ENCODE measurements around the gene TNS1. TPM values are rescaled to one million over a fixed set of nuclear protein-coding genes. Genes with fewer than 3 reads are reported as not detected.

The TNS1 gene
- total RNA-seq, 2 donors from 2014 or later, result 0.29 to 2.1 TPM

DNA sequence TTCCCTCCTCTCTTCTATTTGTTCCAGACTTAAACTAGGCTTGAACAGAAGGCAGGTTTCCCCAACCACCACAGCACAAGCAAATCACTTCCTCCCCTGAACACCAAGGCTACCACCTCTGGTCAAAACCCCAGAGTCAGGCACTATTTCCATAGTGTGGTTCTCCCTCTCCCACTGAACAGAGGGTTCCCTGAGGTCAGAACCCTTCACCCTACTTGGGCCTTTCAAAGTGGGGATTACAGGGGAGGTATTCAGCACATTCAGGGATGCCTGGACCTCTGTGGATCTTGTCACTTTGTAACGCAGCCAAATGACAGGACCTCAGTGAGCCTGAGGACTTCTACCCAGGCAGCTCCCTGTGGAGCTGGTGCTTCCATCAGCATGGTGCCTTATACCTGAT, 88.7 kb downstream of the TNS1 start:
- Mint-ChIP-seq H3K36me3 (no peaks in the 10 kb centered on the region), H3K27me3 (peaks cover 10 to 12% of the 10 kb centered on the region in 2 donors), H3K9me3 (no peaks in the 10 kb centered on the region), H3K4me3 (no peak overlapping the region), H3K4me1 (ENCODE audit: low read depth in 2 of 2) (no peaks in the 10 kb centered on the region), H3K27ac (no peak overlapping the region)
- DNase-seq (ENCODE audit: low spot score) (no peak), ATAC-seq (no peak)

- no peak overlapping the region for H3K4me3 Mint-ChIP-seq
- no peaks in the 10 kb centered on the region for H3K4me1 Mint-ChIP-seq (ENCODE audit: low read depth in 2 of 2)
- H3K9me3 Mint-ChIP-seq, result no peaks in the 10 kb centered on the region
- ATAC-seq (no peak), DNase-seq (ENCODE audit: low spot score) (no peak)
- H3K36me3 Mint-ChIP-seq, result no peaks in the 10 kb centered on the region
- no peak overlapping the region for H3K27ac Mint-ChIP-seq
- peaks cover 10 to 12% of the 10 kb centered on the region in 2 donors for H3K27me3 Mint-ChIP-seq
Measured at GRCh38 chr2:217913436-217913835, 89.4 kb downstream of the TNS1 start.

GRCh38 chr2:217912098-217913024, 90.4 kb downstream of the TNS1 start:
- H3K27ac Mint-ChIP-seq, result no peak overlapping the region
- H3K4me3 Mint-ChIP-seq, result no peak overlapping the region
- no peaks in the 10 kb centered on the region for H3K9me3 Mint-ChIP-seq
- H3K27me3 Mint-ChIP-seq, result peaks cover 14 to 18% of the 10 kb centered on the region in 2 donors
- no peaks in the 10 kb centered on the region for H3K36me3 Mint-ChIP-seq
- no peaks in the 10 kb centered on the region for H3K4me1 Mint-ChIP-seq (ENCODE audit: low read depth in 2 of 2)
- ATAC-seq (no peak), DNase-seq (ENCODE audit: low spot score) (no peak)

- Mint-ChIP-seq H3K4me3 (no peak overlapping the region), H3K9me3 (no peaks in the 10 kb centered on the region), H3K36me3 (no peaks in the 10 kb centered on the region), H3K27ac (no peak overlapping the region), H3K27me3 (peaks cover 16 to 20% of the 10 kb centered on the region in 2 donors), H3K4me1 (ENCODE audit: low read depth in 2 of 2) (no peaks in the 10 kb centered on the region)
- ATAC-seq, result no peak
- DNase-seq (ENCODE audit: low spot score), result no peak
Measured at GRCh38 chr2:217911283-217912097, 91.3 kb downstream of the TNS1 start.

DNA sequence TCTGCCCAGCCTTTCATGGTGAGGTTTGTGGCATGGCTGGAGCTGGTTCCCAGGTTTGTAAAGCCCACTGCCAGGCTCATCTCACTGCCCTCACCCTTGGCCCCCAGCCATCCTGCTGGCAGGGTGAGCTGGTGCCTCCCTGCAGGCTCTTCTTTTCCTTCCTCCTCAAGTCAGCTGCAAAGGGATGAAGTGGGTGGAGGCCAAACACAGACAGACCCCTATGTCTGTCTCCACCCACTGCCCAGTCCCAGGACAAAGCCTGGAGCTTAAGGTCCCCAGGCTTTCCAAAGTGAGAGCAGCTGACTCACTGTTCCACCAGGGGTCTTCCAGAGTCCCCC, 92.0 kb downstream of the TNS1 start:
- peaks cover 16 to 20% of the 10 kb centered on the region in 2 donors for H3K27me3 Mint-ChIP-seq
- no peak overlapping the region for H3K27ac Mint-ChIP-seq
- H3K36me3 Mint-ChIP-seq, result no peaks in the 10 kb centered on the region
- no peaks in the 10 kb centered on the region for H3K9me3 Mint-ChIP-seq
- ATAC-seq, result no peak
- H3K4me3 Mint-ChIP-seq, result no peak overlapping the region
- H3K4me1 Mint-ChIP-seq (ENCODE audit: low read depth in 2 of 2), result no peaks in the 10 kb centered on the region
- DNase-seq (ENCODE audit: low spot score), result no peak

- Mint-ChIP-seq H3K4me3 (no peak overlapping the region), H3K36me3 (no peaks in the 10 kb centered on the region)
- ATAC-seq, result no peak
Measured at GRCh38 chr2:217909156-217909820, 93.5 kb downstream of the TNS1 start.

GRCh38 chr2:217908544-217908943, 94.3 kb downstream of the TNS1 start:
- Mint-ChIP-seq H3K9me3 (no peaks in the 10 kb centered on the region), H3K36me3 (no peaks in the 10 kb centered on the region), H3K27me3 (peaks cover 20 to 26% of the 10 kb centered on the region in 2 donors), H3K4me3 (no peak overlapping the region), H3K27ac (no peak overlapping the region), H3K4me1 (ENCODE audit: low read depth in 2 of 2) (peaks cover under 1 to 1% of the 10 kb centered on the region in 2 donors)
- no peak for DNase-seq (ENCODE audit: low spot score)
- ATAC-seq, result no peak

More at GRCh38 chr2:217909156-217909820, 93.5 kb downstream of the TNS1 start:
- H3K4me1 Mint-ChIP-seq (ENCODE audit: low read depth in 2 of 2), result no peaks in the 10 kb centered on the region
- H3K9me3 Mint-ChIP-seq, result no peaks in the 10 kb centered on the region
- no peak overlapping the region for H3K27ac Mint-ChIP-seq
- H3K27me3 Mint-ChIP-seq, result peaks cover 19 to 21% of the 10 kb centered on the region in 2 donors
- no peak for DNase-seq (ENCODE audit: low spot score)

DNA sequence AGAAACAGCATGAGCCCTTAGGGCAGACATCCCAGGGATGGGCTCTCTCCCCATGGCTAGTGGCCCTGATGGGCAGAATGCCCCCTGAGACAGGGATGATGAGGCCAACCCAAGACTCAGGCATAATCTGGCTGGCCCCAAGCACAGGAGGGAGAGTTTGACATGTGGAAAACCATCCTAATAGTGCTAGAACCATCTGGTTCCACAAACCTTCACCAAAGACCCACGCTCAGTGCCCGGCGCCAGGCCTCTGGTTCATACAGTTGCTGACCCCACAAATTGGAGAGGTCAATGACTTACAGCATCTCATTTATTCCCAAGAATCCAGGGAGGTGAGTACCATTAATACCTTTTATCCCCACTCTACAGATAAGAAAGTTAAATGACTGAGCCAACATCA, 95.5 kb downstream of the TNS1 start:
- H3K27ac Mint-ChIP-seq, result no peak overlapping the region
- no peak overlapping the region for H3K4me3 Mint-ChIP-seq

GRCh38 chr2:217906798-217907197, 96.0 kb downstream of the TNS1 start:
- Mint-ChIP-seq H3K27ac (no peak overlapping the region), H3K27me3 (peaks cover 19 to 32% of the 10 kb centered on the region in 2 donors), H3K4me3 (no peak overlapping the region), H3K4me1 (ENCODE audit: low read depth in 2 of 2) (peaks cover 6 to 9% of the 10 kb centered on the region in 2 donors), H3K9me3 (no peaks in the 10 kb centered on the region), H3K36me3 (no peaks in the 10 kb centered on the region)
- ATAC-seq, result no peak
- DNase-seq (ENCODE audit: low spot score), result no peak

More for the DNA sequence above, 95.5 kb downstream of the TNS1 start:
- no peak for ATAC-seq
- Mint-ChIP-seq H3K27me3 (peaks cover 19 to 32% of the 10 kb centered on the region in 2 donors), H3K4me1 (ENCODE audit: low read depth in 2 of 2) (peaks cover 6 to 9% of the 10 kb centered on the region in 2 donors), H3K9me3 (no peaks in the 10 kb centered on the region), H3K36me3 (no peaks in the 10 kb centered on the region)
- DNase-seq (ENCODE audit: low spot score), result no peak

GRCh38 chr2:217905896-217906295, 96.9 kb downstream of the TNS1 start:
- Mint-ChIP-seq H3K4me3 (no peak overlapping the region), H3K36me3 (no peaks in the 10 kb centered on the region), H3K4me1 (ENCODE audit: low read depth in 2 of 2) (peaks cover 6 to 9% of the 10 kb centered on the region in 2 donors), H3K27me3 (peaks cover 19 to 32% of the 10 kb centered on the region in 2 donors), H3K27ac (no peak overlapping the region), H3K9me3 (no peaks in the 10 kb centered on the region)
- DNase-seq (ENCODE audit: low spot score) (no peak), ATAC-seq (no peak)

GRCh38 chr2:217905395-217905794, 97.4 kb downstream of the TNS1 start:
- H3K4me1 Mint-ChIP-seq (ENCODE audit: low read depth in 2 of 2), result peaks cover 6 to 9% of the 10 kb centered on the region in 2 donors

DNA sequence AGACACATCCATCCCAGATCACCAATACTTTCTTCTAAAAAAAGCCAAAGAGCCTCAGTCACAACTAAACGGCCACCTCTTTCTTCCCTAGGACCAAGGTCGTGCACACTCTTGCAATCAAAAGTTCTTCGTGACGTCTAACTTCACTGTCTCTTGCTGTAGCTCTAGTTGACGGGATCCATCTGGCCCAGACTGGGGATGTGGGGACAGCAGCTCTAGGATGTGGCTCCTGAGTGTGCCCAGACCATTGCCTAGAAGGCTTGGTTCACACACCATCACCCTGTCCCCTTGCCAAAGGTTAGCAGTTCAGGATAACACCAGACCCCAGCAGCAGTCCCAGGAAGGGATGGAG, 98.2 kb downstream of the TNS1 start:
- H3K27me3 Mint-ChIP-seq, result peaks cover 19 to 32% of the 10 kb centered on the region in 2 donors
- H3K4me1 Mint-ChIP-seq (ENCODE audit: low read depth in 2 of 2), result peaks cover 6 to 9% of the 10 kb centered on the region in 2 donors
- DNase-seq (ENCODE audit: low spot score), result no peak
- ATAC-seq, result no peak
- H3K9me3 Mint-ChIP-seq, result no peaks in the 10 kb centered on the region
- H3K27ac Mint-ChIP-seq, result no peak overlapping the region
- H3K36me3 Mint-ChIP-seq, result no peaks in the 10 kb centered on the region
- H3K4me3 Mint-ChIP-seq, result no peak overlapping the region

More at GRCh38 chr2:217905395-217905794, 97.4 kb downstream of the TNS1 start:
- no peak overlapping the region for H3K4me3 Mint-ChIP-seq
- H3K27me3 Mint-ChIP-seq, result peaks cover 19 to 32% of the 10 kb centered on the region in 2 donors
- no peaks in the 10 kb centered on the region for H3K9me3 Mint-ChIP-seq
- no peaks in the 10 kb centered on the region for H3K36me3 Mint-ChIP-seq
- no peak overlapping the region for H3K27ac Mint-ChIP-seq
- ATAC-seq (peak in 1 of 2 donors; percentile 7), DNase-seq (ENCODE audit: low spot score) (no peak)

GRCh38 chr2:217903859-217904613, 98.8 kb downstream of the TNS1 start:
- H3K9me3 Mint-ChIP-seq, result no peaks in the 10 kb centered on the region
- no peak overlapping the region for H3K4me3 Mint-ChIP-seq
- H3K4me1 Mint-ChIP-seq (ENCODE audit: low read depth in 2 of 2), result peaks cover 6 to 9% of the 10 kb centered on the region in 2 donors
- H3K36me3 Mint-ChIP-seq, result no peaks in the 10 kb centered on the region
- ATAC-seq, result no peak
- no peak for DNase-seq (ENCODE audit: low spot score)
- H3K27ac Mint-ChIP-seq, result peak overlapping the region in 1 of 2 donors; percentile 16
- peaks cover 19 to 32% of the 10 kb centered on the region in 2 donors for H3K27me3 Mint-ChIP-seq
